HG02981 (cell line): Measurements from ENCODE around the gene PANK1.

Experiments used
- ATAC-seq: cut with Tn5 transposase; IDR thresholded peaks from one replicate; pipeline ENCODE4 v1.9.1; 2021; ENCODE audit warnings: mild to moderate bottlenecking, moderate library complexity; ENCODE audit not compliant: unreplicated experiment

PANK1 gene

GRCh38 chr10:89644967-89645741, at the start of gene PANK1:
TSS of gene PANK1 (minus strand) at chr10:89645242. CDS start at chr10:89644891, 351 bp downstream.
- peak; percentile 29 for ATAC-seq

- no peak for ATAC-seq
Measured at GRCh38 chr10:89693176-89693575, 48.1 kb upstream of the PANK1 start.

- no peak for ATAC-seq
Measured at GRCh38 chr10:89692416-89692815, 47.4 kb upstream of the PANK1 start.

- no peak for ATAC-seq
Measured at GRCh38 chr10:89690027-89690426, 45.0 kb upstream of the PANK1 start.

GRCh38 chr10:89685936-89686335, 40.9 kb upstream of the PANK1 start:
- no peak for ATAC-seq

DNA sequence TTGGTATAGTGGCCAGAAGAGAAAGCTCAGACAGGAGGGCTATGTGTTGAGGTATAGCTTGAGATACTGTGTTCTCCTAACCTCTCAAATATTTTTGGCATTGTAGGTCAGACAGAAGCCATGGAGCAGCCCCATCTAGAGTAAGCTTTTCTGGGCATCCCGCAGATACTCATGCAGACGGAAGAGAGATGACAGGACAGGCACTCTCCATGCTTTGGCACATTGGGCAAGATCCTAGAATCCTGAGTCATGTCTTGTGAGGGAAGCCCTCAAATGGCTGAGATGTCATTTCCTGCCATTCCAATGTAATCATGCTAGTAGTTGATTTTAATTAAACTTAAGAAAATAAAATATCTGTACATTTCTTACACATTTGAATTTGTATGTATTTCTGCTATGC, 39.6 kb upstream of the PANK1 start:
- no peak for ATAC-seq

GRCh38 chr10:89683883-89684282, 38.8 kb upstream of the PANK1 start:
- no peak for ATAC-seq

DNA sequence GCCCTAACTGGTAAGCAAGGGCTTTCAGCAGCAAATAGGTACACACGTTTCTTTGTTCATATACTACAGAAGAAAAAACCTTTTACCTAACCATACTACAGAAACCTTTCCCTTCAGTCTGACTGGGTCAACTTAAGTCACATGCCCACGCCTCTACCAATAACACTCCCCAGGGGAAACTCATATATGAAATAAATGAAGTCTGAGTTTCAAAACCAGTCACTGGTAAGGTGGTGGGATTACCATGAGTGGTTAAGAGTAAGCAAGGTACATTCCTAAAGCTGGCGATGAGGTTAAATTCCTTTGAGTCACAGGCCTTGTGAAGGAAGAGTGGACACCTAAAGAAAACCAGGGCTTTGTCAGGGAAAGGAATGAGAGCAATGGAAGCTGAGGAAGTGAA, 34.9 kb upstream of the PANK1 start:
- ATAC-seq, result peak; percentile 69

GRCh38 chr10:89677341-89677740, 32.3 kb upstream of the PANK1 start:
- ATAC-seq, result no peak

- ATAC-seq, result no peak
Measured at GRCh38 chr10:89670926-89671325, 25.9 kb upstream of the PANK1 start.

GRCh38 chr10:89669985-89670384, 24.9 kb upstream of the PANK1 start:
- ATAC-seq, result no peak

GRCh38 chr10:89668386-89669071, 23.5 kb upstream of the PANK1 start:
- ATAC-seq, result no peak

DNA sequence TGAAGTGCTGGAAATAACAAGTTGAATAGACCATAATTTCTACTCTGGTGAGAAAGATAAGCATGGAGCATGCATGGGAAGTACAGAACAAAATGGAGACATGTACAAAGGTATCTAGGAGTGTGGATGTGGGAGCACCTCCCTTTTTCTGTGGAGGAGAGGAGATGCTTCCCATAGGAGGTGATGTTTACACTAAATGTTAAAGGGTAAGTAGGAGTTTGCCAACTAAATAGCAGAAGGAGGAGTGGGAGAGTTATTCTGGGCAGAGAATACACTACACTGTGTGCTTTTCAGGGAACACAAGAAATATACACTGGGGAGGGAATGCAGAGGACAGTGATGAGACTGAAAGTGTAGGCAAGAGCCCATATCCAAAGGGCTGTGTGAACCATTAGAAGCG, 21.1 kb upstream of the PANK1 start:
- ATAC-seq, result no peak

- no peak for ATAC-seq
Measured at GRCh38 chr10:89665302-89665701, 20.3 kb upstream of the PANK1 start.

- ATAC-seq, result no peak
Measured at GRCh38 chr10:89664203-89664602, 19.2 kb upstream of the PANK1 start.

DNA sequence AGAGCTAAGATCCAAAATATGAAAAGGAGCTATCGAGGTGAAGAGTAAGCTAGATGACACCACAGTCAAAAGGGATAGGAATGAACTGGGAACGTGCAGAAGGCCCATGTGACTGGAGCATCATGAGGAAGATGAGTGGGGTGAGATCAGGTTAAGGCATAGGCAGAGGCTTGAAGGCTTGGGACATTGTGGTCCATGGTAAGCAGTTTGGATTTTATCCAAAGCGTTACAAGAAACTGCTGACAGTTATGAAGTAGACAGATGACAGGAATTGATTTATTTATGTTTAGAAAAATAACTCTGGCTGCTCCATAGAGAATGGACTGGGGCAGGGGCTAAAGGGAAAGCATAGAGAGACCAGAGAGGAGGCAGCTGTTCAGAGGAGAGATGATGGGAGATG, 18.1 kb upstream of the PANK1 start:
- ATAC-seq, result no peak

- no peak for ATAC-seq
Measured at GRCh38 chr10:89662596-89662995, 17.6 kb upstream of the PANK1 start.

DNA sequence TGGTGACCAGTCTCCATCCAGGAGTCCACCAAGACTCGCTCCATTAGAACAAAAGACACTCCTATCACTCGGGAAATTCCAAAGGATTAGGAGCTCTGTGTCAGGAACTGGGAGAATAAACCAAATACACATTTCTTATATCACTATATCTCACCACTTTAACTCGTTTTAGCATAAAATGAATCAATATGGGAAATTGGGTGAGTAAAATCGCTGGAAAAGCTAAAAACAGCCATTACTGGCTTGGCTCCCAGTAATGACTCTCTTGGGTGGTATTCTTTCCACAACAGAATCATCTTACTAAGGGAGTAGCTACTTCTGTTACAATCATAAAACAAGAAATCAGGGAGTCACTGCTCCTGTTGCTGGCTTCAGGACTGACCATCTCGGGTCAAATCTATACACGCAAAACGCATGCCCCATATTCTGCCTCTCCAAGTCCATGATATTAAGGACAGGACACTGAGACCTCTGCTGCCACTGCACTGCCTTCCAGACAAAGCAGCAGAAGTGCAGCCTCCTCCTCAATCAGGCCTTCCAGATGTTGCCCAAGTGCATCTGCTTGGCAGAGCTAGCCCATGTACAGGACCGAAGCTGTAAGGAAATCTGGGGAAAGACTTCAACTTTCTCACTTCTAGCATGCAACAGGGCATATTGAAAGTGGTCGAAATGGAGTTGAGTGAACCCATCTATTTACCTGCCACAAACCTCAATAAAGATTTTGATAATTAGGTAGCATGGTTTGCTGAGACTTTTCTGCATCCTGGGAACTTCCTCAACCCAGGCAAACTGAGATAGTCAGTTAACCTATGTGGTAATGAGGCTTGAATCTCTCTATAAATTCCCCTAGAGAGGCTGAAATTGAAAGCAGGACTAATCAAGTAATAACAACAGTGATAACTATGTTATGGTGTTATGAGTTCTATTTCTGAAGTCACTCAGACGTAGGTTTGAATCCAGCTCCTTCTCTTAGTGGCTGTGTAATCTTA, 14.4 kb upstream of the PANK1 start:
- no peak for ATAC-seq

DNA sequence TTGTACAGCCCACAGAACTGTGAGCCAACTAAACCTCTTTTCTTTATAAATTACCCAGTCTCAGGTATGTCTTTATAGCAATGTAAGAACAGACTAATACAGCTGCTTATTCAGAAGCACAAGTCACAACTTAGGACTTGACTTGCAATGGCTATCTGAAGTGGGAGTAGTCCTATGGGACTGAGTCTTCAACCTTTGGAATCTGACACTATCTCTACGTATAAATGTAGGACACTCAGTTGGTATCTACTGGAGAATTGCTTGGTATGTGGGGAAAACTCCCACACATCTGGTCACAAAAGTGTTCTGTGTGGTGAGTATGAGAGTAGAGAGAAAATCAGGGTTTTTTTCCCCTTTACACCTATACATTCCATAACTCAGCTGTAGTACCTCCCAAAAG, 12.3 kb upstream of the PANK1 start:
- ATAC-seq, result no peak

DNA sequence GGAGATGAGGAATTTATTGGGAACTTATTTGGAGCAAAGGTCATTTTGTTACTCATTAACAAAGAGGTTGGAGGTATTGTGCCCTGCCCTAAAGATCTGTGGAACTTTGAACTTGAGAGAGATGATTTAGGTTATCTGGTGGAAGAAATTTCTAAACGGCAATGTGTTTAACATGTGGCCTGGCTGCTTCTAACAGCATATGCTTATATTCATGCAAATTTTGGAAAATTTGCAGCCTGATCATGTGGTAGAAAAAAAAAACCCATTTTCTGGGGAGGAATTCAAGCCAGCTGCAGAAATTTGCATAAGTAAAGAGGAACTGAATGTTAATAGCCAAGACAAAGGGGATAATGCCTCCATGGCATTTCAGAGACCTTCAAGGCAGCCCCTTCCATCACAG, 10.7 kb upstream of the PANK1 start:
- ATAC-seq, result no peak

- ATAC-seq, result peak; percentile 53
Measured at GRCh38 chr10:89653410-89653869, 8.4 kb upstream of the PANK1 start.
